ENCODE results near the gene GLA. TPM values are rescaled to one million over a fixed set of nuclear protein-coding genes. Genes with fewer than 3 reads are reported as not detected.
A peak's percentile ranks its signal among the peaks of the same experiment; 100 is the strongest.

Gene GLA
- total RNA-seq, 1 donor from 2014 or later = 28.1 TPM

GRCh38 chrX:101410461-101410860, 2.7 kb upstream of the GLA start:
- DNase-seq (ENCODE audit: low spot score) = no peak
- peaks cover 25% of the 10 kb centered on the region for H3K4me1 Mint-ChIP-seq (ENCODE audit: low read depth)
- H3K36me3 Mint-ChIP-seq (ENCODE audit: low read depth) = peaks cover 2% of the 10 kb centered on the region
- H3K4me3 Mint-ChIP-seq (ENCODE audit: unreplicated experiment) = peak overlapping the region; percentile 44
- no peaks in the 10 kb centered on the region for H3K9me3 Mint-ChIP-seq (ENCODE audit: low read depth)
- no peaks in the 10 kb centered on the region for H3K27me3 Mint-ChIP-seq (ENCODE audit: low read depth)
- H3K27ac Mint-ChIP-seq (ENCODE audit: unreplicated experiment) = peak overlapping the region; percentile 79
- TF ChIP-seq, protein P1, sequence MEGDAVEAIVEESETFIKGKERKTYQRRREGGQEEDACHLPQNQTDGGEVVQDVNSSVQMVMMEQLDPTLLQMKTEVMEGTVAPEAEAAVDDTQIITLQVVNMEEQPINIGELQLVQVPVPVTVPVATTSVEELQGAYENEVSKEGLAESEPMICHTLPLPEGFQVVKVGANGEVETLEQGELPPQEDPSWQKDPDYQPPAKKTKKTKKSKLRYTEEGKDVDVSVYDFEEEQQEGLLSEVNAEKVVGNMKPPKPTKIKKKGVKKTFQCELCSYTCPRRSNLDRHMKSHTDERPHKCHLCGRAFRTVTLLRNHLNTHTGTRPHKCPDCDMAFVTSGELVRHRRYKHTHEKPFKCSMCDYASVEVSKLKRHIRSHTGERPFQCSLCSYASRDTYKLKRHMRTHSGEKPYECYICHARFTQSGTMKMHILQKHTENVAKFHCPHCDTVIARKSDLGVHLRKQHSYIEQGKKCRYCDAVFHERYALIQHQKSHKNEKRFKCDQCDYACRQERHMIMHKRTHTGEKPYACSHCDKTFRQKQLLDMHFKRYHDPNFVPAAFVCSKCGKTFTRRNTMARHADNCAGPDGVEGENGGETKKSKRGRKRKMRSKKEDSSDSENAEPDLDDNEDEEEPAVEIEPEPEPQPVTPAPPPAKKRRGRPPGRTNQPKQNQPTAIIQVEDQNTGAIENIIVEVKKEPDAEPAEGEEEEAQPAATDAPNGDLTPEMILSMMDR (IDR thresholded peaks at IDR 0.05) = no peak

DNA sequence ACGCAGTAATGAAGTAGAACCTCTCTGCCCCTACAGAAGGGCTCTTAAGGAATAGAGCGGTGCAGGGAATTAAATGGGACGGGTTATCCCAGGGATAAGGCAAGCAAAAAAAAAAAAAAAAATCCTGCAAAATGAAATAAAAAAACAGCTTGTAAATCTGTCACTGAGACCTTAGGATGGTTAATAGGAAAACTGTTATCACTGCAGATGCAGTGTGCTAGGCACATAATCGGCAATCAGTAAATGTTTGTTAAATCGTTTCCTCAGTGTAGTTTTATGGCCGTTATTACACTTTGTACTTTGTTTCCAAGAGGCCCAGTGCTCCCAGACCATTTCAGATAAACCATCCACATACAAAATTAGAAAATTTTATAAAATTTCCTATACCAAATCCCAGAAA, 1.3 kb upstream of the GLA start:
- DNase-seq (ENCODE audit: low spot score) = no peak
- peaks cover 1% of the 10 kb centered on the region for H3K9me3 Mint-ChIP-seq (ENCODE audit: low read depth)
- H3K27ac Mint-ChIP-seq (ENCODE audit: unreplicated experiment) = peak overlapping the region; percentile 98
- H3K4me1 Mint-ChIP-seq (ENCODE audit: low read depth) = peaks cover 22% of the 10 kb centered on the region
- TF ChIP-seq, protein P1 (IDR thresholded peaks at IDR 0.05) = no peak
- H3K27me3 Mint-ChIP-seq (ENCODE audit: low read depth) = no peaks in the 10 kb centered on the region
- H3K36me3 Mint-ChIP-seq (ENCODE audit: low read depth) = peaks cover 2% of the 10 kb centered on the region
- peak overlapping the region; percentile 83 for H3K4me3 Mint-ChIP-seq (ENCODE audit: unreplicated experiment)

DNA sequence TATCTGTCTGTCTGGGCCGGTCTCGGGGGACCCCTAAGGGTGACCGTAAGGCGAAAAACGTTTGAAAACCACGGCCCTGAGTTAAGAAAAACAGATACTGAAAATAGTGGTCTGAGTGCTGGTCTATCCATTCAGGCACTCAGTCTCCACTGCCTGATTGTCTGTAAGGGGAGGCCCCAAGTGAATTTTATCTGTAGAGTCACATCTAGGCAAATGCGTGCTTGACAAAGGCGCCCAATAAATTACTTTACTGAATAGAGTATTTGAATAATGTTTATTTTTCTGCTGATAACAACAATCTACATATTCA, 762 bp upstream of the GLA start:
- DNase-seq (ENCODE audit: low spot score) = no peak
- H3K4me3 Mint-ChIP-seq (ENCODE audit: unreplicated experiment) = peak overlapping the region; percentile 83
- peak overlapping the region; percentile 98 for H3K27ac Mint-ChIP-seq (ENCODE audit: unreplicated experiment)
- peaks cover 22% of the 10 kb centered on the region for H3K4me1 Mint-ChIP-seq (ENCODE audit: low read depth)
- TF ChIP-seq, protein P1 (IDR thresholded peaks at IDR 0.05) = peak; percentile 6
- peaks cover 2% of the 10 kb centered on the region for H3K36me3 Mint-ChIP-seq (ENCODE audit: low read depth)
- no peaks in the 10 kb centered on the region for H3K27me3 Mint-ChIP-seq (ENCODE audit: low read depth)
- H3K9me3 Mint-ChIP-seq (ENCODE audit: low read depth) = peaks cover 2% of the 10 kb centered on the region

- Mint-ChIP-seq H3K4me1 (ENCODE audit: low read depth) (peaks cover 22% of the 10 kb centered on the region), H3K4me3 (ENCODE audit: unreplicated experiment) (peak overlapping the region; percentile 83), H3K27ac (ENCODE audit: unreplicated experiment) (peak overlapping the region; percentile 98), H3K36me3 (ENCODE audit: low read depth) (peaks cover 4% of the 10 kb centered on the region), H3K9me3 (ENCODE audit: low read depth) (peaks cover 2% of the 10 kb centered on the region), H3K27me3 (ENCODE audit: low read depth) (no peaks in the 10 kb centered on the region)
- no peak for DNase-seq (ENCODE audit: low spot score)
- TF ChIP-seq, protein P1 (IDR thresholded peaks at IDR 0.05) = no peak
Observed at GRCh38 chrX:101407167-101407747, 468 bp downstream of the GLA start.

DNA sequence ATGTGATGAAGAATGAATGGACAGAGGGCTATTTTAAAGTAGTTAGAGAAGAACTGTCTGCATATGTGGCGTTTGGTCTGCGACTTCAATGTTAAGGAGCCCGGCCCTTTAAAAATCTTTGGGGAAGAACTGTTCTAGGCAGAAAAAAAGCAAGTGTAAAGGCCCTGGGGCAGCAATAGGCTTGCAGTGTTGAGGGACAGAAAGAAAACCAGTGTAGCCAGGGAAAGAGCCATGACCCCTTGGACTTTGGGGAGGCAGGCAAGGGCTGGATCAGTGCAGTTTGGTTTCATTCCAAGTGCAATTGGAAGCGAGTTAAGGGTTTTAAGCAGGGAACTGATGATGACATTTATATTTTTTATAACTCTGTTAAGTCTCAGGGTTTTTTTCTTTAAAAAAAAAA, 7.9 kb downstream of the GLA start:
- H3K4me1 Mint-ChIP-seq (ENCODE audit: low read depth) = no peaks in the 10 kb centered on the region
- peaks cover 5% of the 10 kb centered on the region for H3K9me3 Mint-ChIP-seq (ENCODE audit: low read depth)
- no peaks in the 10 kb centered on the region for H3K27me3 Mint-ChIP-seq (ENCODE audit: low read depth)
- TF ChIP-seq, protein P1 (IDR thresholded peaks at IDR 0.05) = no peak
- no peak overlapping the region for H3K4me3 Mint-ChIP-seq (ENCODE audit: unreplicated experiment)
- H3K36me3 Mint-ChIP-seq (ENCODE audit: low read depth) = peaks cover 4% of the 10 kb centered on the region
- H3K27ac Mint-ChIP-seq (ENCODE audit: unreplicated experiment) = no peak overlapping the region
- no peak for DNase-seq (ENCODE audit: low spot score)

Measured in chondrocyte (in vitro differentiated cells).